A549 treated with GW870086 at 1 μM for 4 hours (cell line): Measurements from ENCODE around the gene SLC35D2. TPM values are rescaled to one million over a fixed set of nuclear protein-coding genes. Genes with fewer than 3 reads are reported as not detected.

Source experiments
- total RNA-seq: library from RNA; stranded (reverse); fragments of 200-300 nt; extraction: Qiagen RNA extraction; gene quantifications from 5 replicates; pipeline ENCODE4 v1.2.3, GENCODE V29; 2022; ENCODE audit warnings: low read depth

The SLC35D2 gene
- 15.3 to 21.7 TPM (median 20.6 TPM) in 5 replicates for total RNA-seq

DNA sequence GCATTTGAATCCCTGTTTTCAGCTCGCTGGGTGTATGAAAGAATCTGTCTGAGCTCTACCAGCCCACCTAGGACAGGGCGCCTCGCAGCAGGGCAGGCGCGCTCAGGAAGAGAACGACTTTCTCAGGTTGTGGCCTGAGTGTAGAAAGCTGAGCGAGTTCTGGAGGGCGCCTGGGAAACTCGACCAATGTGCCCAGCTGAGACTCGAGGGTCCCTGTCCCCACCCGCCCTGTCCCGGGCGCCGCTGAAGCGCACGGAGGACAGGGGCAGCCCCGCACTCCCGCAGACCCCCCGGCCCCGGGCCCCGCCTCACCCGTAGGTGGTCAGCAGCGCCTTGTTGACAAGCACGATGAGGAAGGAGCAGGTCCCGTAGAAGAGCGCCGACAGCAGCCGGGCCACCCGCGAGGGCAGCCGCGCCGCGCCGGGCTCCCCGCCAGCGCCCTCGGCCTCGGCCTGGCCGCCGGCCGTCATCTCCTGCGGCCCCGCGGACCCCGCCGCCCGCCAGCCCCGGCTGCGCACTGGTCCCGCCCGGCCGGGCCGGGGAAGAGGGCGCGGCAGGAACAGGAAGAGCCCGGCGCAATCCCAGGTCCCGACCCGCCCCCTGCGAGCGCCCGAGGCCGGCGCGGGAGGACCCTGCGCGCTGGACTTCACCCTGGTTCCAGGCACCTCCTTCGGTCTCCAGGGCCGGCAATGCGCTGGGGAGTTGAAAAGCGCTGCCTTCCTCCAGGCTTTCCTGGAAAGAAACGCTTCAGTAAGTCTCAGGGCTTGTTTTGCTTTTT lies at the start of gene SLC35D2:
Gene SLC35D2, minus strand, starts transcription at position 547 of the 778 bp plus-strand sequence. Its CDS starts 77 bp downstream, at position 470.

DNA sequence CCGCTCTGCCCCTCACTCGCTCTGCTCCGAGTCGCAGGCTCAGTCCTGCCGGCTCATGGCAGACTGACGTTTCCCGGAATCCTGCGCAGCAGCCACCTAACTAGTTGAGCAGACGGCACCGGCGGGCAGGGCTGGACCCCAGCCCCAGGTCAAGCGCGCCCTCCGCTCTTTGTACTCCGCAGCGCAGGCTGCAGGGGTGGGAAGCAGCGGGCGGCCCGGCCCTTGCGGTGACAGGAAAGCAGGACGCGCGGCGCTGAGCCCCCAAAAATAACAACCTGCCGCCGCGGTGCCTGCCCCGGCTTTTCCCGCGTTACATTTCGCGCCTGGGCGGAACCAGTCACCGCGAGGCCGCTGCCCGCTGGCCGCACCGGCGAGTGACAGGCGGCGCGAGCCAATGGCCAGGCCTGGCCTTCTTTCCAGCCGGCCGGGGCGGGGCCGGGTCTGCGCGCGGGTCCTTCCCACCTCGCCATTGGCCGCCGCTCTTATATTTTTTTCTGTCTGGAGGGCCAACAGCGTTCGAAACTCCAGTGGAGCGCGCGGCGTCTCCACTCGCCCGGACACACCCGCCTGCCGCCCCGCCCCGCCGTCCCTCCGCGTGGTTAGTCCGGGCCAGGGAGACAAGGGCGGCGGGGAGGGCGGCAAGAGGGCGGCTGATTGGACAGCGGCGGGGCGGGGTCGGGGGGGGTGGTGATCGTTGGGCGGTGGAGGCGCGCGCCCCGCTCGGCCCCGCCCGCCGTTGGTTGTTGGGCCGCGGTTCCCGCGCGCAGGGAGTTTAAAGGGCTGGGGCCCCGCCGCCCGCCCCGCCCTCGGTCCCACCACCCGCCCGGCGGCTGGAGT lies 34.8 kb upstream of the SLC35D2 start, which contains the start of gene ZNF367:
Gene ZNF367, minus strand, starts transcription at position 288 of the 837 bp plus-strand sequence. CDS start 338 bp downstream, outside the sequence.

DNA sequence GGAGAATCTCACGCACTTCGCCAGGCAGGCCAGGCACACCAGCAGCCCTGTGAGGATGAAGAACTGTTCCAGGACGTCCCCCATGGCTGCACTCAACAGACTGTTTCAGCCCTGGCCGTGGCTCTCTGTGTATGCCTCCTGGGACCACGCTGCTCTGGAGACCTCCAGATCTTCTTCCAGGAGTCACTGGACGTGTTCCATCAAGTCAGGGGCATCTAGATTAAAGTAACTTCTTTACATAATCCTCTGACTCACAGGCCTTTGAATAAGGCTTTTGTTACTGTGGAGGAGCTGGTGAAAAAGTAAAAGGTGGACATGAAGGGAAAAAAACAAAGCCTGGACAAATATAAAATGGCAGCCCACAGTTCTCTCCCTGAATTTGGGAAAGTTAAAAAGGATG lies 81.5 kb downstream of the SLC35D2 start, which contains the start of gene HSD17B3:
Gene HSD17B3, minus strand, starts transcription at position 156 of the 400 bp plus-strand sequence. Its CDS starts 72 bp downstream, at position 84.

Other genes starting within 250 kb of the SLC35D2 start
- 0.54 TPM in 1 of 5 replicates, not detected in the others for gene HSD17B3, start 81.5 kb downstream of the SLC35D2 start, total RNA-seq
- 3.4 to 5.5 TPM (median 4.5 TPM) in 5 replicates for gene ZNF367, start 34.7 kb upstream of the SLC35D2 start, total RNA-seq
- 15.2 to 16.9 TPM (median 15.7 TPM) in 5 replicates for gene HABP4, start 66.5 kb upstream of the SLC35D2 start, total RNA-seq
- gene CDC14B, start 236.1 kb upstream of the SLC35D2 start, total RNA-seq, result 11.8 to 15.4 TPM (median 14.7 TPM) in 5 replicates